ENCODE results near the gene AGBL1. TPM values are rescaled to one million over a fixed set of nuclear protein-coding genes. Genes with fewer than 3 reads are reported as not detected.

Gene AGBL1
- total RNA-seq, 1 donor from 2014 or later = 5.5 TPM

GRCh38 chr15:86765281-86765680 is 685.6 kb downstream of the AGBL1 start:
- no peak overlapping the region for H3K4me2 ChIP-seq
- no peak overlapping the region for H3K27ac ChIP-seq
- H3K4me1 ChIP-seq = no peaks in the 10 kb centered on the region
- peaks cover 3% of the 10 kb centered on the region for H3K27me3 Mint-ChIP-seq (ENCODE audit: insufficient read depth, low read depth)
- TF ChIP-seq CTCF (IDR thresholded peaks at IDR 0.05) (no peak), EZH2phosphoT487 (IDR thresholded peaks at IDR 0.05) (no peak), EZH2 (IDR thresholded peaks at IDR 0.05) (no peak)
- H3K9ac ChIP-seq = no peak overlapping the region
- H3K9me3 Mint-ChIP-seq = no peaks in the 10 kb centered on the region
- H3K79me2 ChIP-seq (ENCODE audit: low read depth) = no peaks in the 10 kb centered on the region
- no peaks in the 10 kb centered on the region for H3K36me3 Mint-ChIP-seq
- H3K4me1 Mint-ChIP-seq = peaks cover 5% of the 10 kb centered on the region
- no peaks in the 10 kb centered on the region for H3K27me3 ChIP-seq
- DNase-seq (ENCODE audit: low spot score) = no peak
- no peaks in the 10 kb centered on the region for H3K36me3 ChIP-seq
- H4K20me1 ChIP-seq (ENCODE audit: low read depth) = no peaks in the 10 kb centered on the region
- H2AFZ ChIP-seq (replicated peaks) = no peak overlapping the region
- no peaks in the 10 kb centered on the region for H3F3A ChIP-seq (ENCODE audit: low read depth)
- no peak overlapping the region for H3K27ac Mint-ChIP-seq
- no peak overlapping the region for H3K4me3 ChIP-seq
- no peak overlapping the region for H3K4me3 Mint-ChIP-seq
- H3K9me3 ChIP-seq (ENCODE audit: low read depth) = no peaks in the 10 kb centered on the region

DNA sequence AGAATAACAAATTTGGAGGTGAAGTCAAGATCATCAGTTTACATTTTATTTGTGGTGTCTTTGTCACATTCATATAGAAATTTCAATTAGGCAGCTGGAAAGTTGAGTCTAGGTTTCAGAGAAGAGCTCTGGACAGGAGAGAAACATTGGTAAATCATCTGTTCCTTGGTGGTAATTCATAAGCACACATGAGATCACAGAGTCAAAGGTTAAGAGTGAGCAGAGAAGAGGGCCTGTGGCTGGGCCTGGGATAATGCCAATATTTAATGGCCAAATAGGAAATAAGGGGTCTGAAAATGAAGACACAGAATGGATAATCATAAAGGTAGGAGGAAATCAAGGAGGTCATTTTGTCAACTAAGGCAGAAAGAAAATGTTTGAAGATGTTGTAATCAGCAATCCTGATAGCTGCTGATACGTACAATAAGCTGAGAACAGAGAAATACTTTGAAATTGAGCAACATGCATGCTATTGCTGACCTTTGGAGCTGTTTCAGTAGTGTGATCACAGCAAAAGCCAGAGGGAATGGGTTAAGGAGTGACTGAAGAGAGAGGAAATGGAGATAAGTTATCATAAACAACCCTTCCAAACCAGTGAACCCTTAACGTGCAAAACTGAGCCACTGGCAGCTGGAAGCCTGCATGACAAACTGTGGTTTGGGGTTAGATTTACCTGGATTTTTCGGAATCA is 692.8 kb downstream of the AGBL1 start:
- Histone ChIP-seq H3K79me2 (ENCODE audit: low read depth) (no peaks in the 10 kb centered on the region), H3K36me3 (no peaks in the 10 kb centered on the region), H2AFZ (replicated peaks) (no peak overlapping the region), H3F3A (ENCODE audit: low read depth) (no peaks in the 10 kb centered on the region), H4K20me1 (ENCODE audit: low read depth) (no peaks in the 10 kb centered on the region), H3K9me3 (ENCODE audit: low read depth) (no peaks in the 10 kb centered on the region), H3K27ac (no peak overlapping the region), H3K4me1 (no peaks in the 10 kb centered on the region), H3K4me3 (no peak overlapping the region), H3K27me3 (no peaks in the 10 kb centered on the region), H3K9ac (no peak overlapping the region), H3K4me2 (no peak overlapping the region)
- peaks cover 13% of the 10 kb centered on the region for H3K4me1 Mint-ChIP-seq
- no peak for DNase-seq (ENCODE audit: low spot score)
- TF ChIP-seq EZH2 (IDR thresholded peaks at IDR 0.05) (no peak), EZH2phosphoT487 (IDR thresholded peaks at IDR 0.05) (no peak), CTCF (IDR thresholded peaks at IDR 0.05) (no peak)
- H3K4me3 Mint-ChIP-seq = no peak overlapping the region
- H3K9me3 Mint-ChIP-seq = no peaks in the 10 kb centered on the region
- peaks cover 2% of the 10 kb centered on the region for H3K27me3 Mint-ChIP-seq (ENCODE audit: insufficient read depth, low read depth)
- H3K27ac Mint-ChIP-seq = no peak overlapping the region
- no peaks in the 10 kb centered on the region for H3K36me3 Mint-ChIP-seq

DNA sequence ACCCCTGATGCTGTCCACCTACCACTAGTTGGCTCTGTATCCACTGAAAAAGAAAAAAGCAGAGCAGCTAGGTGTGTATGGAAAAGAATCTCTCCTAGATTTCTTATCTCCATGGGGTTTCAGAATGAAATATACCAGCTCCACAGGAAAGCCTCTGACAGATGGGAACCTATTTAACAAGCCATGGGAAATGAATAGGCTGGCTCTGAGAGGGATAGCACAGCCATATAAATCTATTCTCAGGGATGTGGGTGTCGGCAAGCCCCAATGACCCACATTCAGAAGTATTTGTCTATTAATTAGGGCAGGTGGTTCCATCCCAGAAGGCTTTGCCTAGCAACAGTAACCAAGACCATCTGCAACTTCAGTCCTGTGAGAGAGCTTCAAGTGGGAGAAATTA is 694.1 kb downstream of the AGBL1 start:
- Histone ChIP-seq H2AFZ (replicated peaks) (no peak overlapping the region), H3K4me2 (no peak overlapping the region), H3K9ac (no peak overlapping the region), H3K27ac (no peak overlapping the region), H3F3A (ENCODE audit: low read depth) (no peaks in the 10 kb centered on the region), H3K27me3 (no peaks in the 10 kb centered on the region), H4K20me1 (ENCODE audit: low read depth) (no peaks in the 10 kb centered on the region), H3K4me3 (no peak overlapping the region), H3K36me3 (no peaks in the 10 kb centered on the region), H3K9me3 (ENCODE audit: low read depth) (no peaks in the 10 kb centered on the region), H3K4me1 (no peaks in the 10 kb centered on the region), H3K79me2 (ENCODE audit: low read depth) (no peaks in the 10 kb centered on the region)
- no peak overlapping the region for H3K4me3 Mint-ChIP-seq
- peaks cover 2% of the 10 kb centered on the region for H3K27me3 Mint-ChIP-seq (ENCODE audit: insufficient read depth, low read depth)
- H3K4me1 Mint-ChIP-seq = peaks cover 14% of the 10 kb centered on the region
- H3K27ac Mint-ChIP-seq = no peak overlapping the region
- H3K9me3 Mint-ChIP-seq = no peaks in the 10 kb centered on the region
- no peak for DNase-seq (ENCODE audit: low spot score)
- no peak for TF ChIP-seq CTCF (IDR thresholded peaks at IDR 0.05)
- TF ChIP-seq EZH2 (IDR thresholded peaks at IDR 0.05) = no peak
- TF ChIP-seq EZH2phosphoT487 (IDR thresholded peaks at IDR 0.05) = no peak
- H3K36me3 Mint-ChIP-seq = no peaks in the 10 kb centered on the region

Data from neural progenitor cell (in vitro differentiated cells).